MCF 10A (cell line): ENCODE results near the gene PIM2. TPM values are rescaled to one million over a fixed set of nuclear protein-coding genes. Genes with fewer than 3 reads are reported as not detected.

Experiments
- BruUV-seq: library from RNA; stranded (reverse); fragments of 400-500 nt; replicated peaks from 2 replicates; lab custom pipeline; 2021; lab: Mats Ljungman, UMichigan
- CTCF ChIA-PET: fragments of 300-600 bp; sonication (Branson Sonifier 250); formaldehyde crosslinking; extraction: SDS; loops from one replicate; lab custom pipeline; 2021; ENCODE audit warnings: antibody characterized with exemption, inconsistent platforms; lab: Yijun Ruan, JAX
- POLR2A ChIA-PET: fragments of 300-600, 350-650 bp; sonication (Branson Sonifier 250); formaldehyde crosslinking; extraction: SDS; loops from one replicate; lab custom pipeline; 2020; ENCODE audit warnings: antibody characterized with exemption, inconsistent platforms; lab: Yijun Ruan, JAX
- DNase-seq: peaks from one replicate; pipeline ENCODE4 v3.0.0-alpha.2; 2018; ENCODE audit not compliant: unreplicated experiment
- H3K27ac Mint-ChIP-seq: one replicate; pipeline ENCODE4 v1.8.0; 2022; ENCODE audit warnings: mild to moderate bottlenecking, low read depth, mixed read lengths; ENCODE audit not compliant: unreplicated experiment
- H3K27me3 Mint-ChIP-seq: one replicate; pipeline ENCODE4 v1.8.0; 2022; ENCODE audit warnings: mixed read lengths; ENCODE audit not compliant: insufficient read depth, unreplicated experiment
- H3K36me3 Mint-ChIP-seq: one replicate; pipeline ENCODE4 v1.8.0; 2022; ENCODE audit warnings: mild to moderate bottlenecking, moderate library complexity, mixed read lengths; ENCODE audit not compliant: insufficient read depth, unreplicated experiment
- H3K4me1 Mint-ChIP-seq: one replicate; pipeline ENCODE4 v1.8.0; 2022; ENCODE audit warnings: mixed read lengths; ENCODE audit not compliant: insufficient read depth, unreplicated experiment
- H3K4me3 Mint-ChIP-seq: one replicate; pipeline ENCODE4 v1.8.0; 2022; ENCODE audit warnings: mild to moderate bottlenecking, moderate library complexity, mixed read lengths; ENCODE audit not compliant: unreplicated experiment
- H3K9me3 Mint-ChIP-seq: one replicate; pipeline ENCODE4 v1.8.0; 2022; ENCODE audit warnings: mixed read lengths; ENCODE audit not compliant: unreplicated experiment
- intact Hi-C: fragments of 100-400 bp; cut with micrococcal nuclease; formaldehyde crosslinking; loops from 2 replicates; pipeline ENCODE4 v1.14.1; 2022
- total RNA-seq: library from RNA; stranded (reverse); gene quantifications from 2 replicates; pipeline ENCODE4 v1.2.3, GENCODE V29; 2022
- TF ChIP-seq, protein P1 (sequence below): fragments of 200-600 bp; IDR thresholded peaks from one replicate; pipeline ENCODE4 v1.8.0; 2022; ENCODE audit warnings: antibody characterized with exemption, mild to moderate bottlenecking; ENCODE audit not compliant: unreplicated experiment

PIM2 gene
- total RNA-seq, 1 experiment from 2014 or later = 9.2 TPM

- BruUV-seq = no TSS peak
- H3K36me3 Mint-ChIP-seq = peaks cover 28% of the 10 kb centered on the region
- TF ChIP-seq, protein P1, sequence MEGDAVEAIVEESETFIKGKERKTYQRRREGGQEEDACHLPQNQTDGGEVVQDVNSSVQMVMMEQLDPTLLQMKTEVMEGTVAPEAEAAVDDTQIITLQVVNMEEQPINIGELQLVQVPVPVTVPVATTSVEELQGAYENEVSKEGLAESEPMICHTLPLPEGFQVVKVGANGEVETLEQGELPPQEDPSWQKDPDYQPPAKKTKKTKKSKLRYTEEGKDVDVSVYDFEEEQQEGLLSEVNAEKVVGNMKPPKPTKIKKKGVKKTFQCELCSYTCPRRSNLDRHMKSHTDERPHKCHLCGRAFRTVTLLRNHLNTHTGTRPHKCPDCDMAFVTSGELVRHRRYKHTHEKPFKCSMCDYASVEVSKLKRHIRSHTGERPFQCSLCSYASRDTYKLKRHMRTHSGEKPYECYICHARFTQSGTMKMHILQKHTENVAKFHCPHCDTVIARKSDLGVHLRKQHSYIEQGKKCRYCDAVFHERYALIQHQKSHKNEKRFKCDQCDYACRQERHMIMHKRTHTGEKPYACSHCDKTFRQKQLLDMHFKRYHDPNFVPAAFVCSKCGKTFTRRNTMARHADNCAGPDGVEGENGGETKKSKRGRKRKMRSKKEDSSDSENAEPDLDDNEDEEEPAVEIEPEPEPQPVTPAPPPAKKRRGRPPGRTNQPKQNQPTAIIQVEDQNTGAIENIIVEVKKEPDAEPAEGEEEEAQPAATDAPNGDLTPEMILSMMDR = no peak
These were observed 19.8 kb downstream of the PIM2 start for GRCh38 chrX:48899078-48899410.

DNA sequence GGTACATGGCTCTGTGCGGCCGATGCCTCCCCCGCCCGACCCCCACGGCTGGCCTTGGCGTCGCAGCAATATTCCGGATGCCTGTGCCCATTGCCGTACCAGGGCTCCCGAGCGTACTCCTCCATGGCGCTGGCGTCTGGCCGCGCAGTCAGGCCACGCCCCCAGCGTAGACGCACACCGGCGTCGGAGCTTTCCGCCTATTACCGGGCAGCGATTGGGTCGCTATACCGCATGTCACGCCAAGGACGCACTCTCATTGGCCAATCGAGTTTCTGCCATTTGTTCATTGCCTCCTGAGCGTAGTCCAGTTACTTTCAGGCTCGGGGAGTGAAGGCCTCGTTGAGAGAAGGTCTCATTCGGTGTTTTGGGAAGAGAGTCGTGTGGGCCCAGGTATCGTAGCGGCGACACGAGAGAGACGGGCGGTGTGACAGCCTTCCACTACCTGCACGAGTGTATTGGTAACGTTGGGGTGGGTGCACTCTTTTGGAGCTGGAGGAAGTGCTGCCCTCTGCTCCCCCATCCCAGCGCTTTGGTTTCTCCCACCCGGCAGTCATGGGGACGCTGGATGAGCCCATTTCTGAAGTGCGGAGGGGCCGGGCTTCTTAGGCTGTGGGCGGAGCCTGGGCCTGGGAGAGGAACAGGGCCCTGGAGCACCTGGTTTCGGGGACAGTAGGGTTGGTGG lies 21.1 kb downstream of the PIM2 start, which contains the start of the genes PQBP1 and TIMM17B:
Gene PQBP1, plus strand, starts transcription at position 306 of the 682 bp plus-strand sequence. CDS start 580 bp downstream, outside the sequence.
Gene TIMM17B, minus strand, starts transcription at position 144 of the 682 bp plus-strand sequence. Its CDS starts 19 bp downstream, at position 125.
- H3K9me3 Mint-ChIP-seq = peaks cover 7% of the 10 kb centered on the region
- DNase-seq = peak; percentile 95
- intact Hi-C loops = loop anchor here (1.0 kb wide), 1 partner anchor 42 kb away; no protein-coding TSS in a partner anchor
- peaks cover 31% of the 10 kb centered on the region for H3K36me3 Mint-ChIP-seq
- TF ChIP-seq, protein P1 = no peak
- H3K4me1 Mint-ChIP-seq = no peaks in the 10 kb centered on the region
- CTCF ChIA-PET = interaction anchor here (0.6 to 1.4 kb wide), 3 partner anchors 14 to 24 kb away, joined by 3 to 6 read pairs (median 4); partner anchors contain the start of gene SLC35A2
- no TSS peak for BruUV-seq
- peak within 1 kb of the TSS; percentile 82 for H3K4me3 Mint-ChIP-seq
- peak within 1 kb of the TSS; percentile 96 for H3K27ac Mint-ChIP-seq
- POLR2A ChIA-PET = interaction anchor here (0.6 to 3.9 kb wide), 22 partner anchors 8 to 323 kb away, joined by 3 to 57 read pairs (median 4); partner anchors contain the start of genes HDAC6, OTUD5, RBM3 and SLC35A2
- H3K27me3 Mint-ChIP-seq = no peaks in the 10 kb centered on the region

More at GRCh38 chrX:48899078-48899410, 19.8 kb downstream of the PIM2 start:
- Mint-ChIP-seq H3K4me3 (peak overlapping the region; percentile 82), H3K4me1 (no peaks in the 10 kb centered on the region), H3K27ac (peak overlapping the region; percentile 96), H3K27me3 (no peaks in the 10 kb centered on the region), H3K9me3 (peaks cover 7% of the 10 kb centered on the region)
- ChIA-PET POLR2A (interaction anchor here (0.6 to 3.9 kb wide), 4 partner anchors 12 to 268 kb away, joined by 3 to 57 read pairs (median 10); partner anchors contain the start of genes HDAC6 and SLC35A2), CTCF (interaction anchor here (0.6 to 1.1 kb wide), 2 partner anchors 17 to 46 kb away, joined by 3 read pairs; no protein-coding TSS in a partner anchor)
- no peak for DNase-seq
- intact Hi-C loops = no loop called here

GRCh38 chrX:48897157-48897624 lies 21.6 kb downstream of the PIM2 start:
- peak overlapping the region; percentile 96 for H3K27ac Mint-ChIP-seq
- TSS peak; percentile 24 for BruUV-seq
- peaks cover 7% of the 10 kb centered on the region for H3K9me3 Mint-ChIP-seq
- peak; percentile 78 for DNase-seq
- ChIA-PET CTCF (interaction anchor here (0.6 to 1.4 kb wide), 5 partner anchors 15 to 176 kb away, joined by 3 to 6 read pairs (median 3); partner anchors contain the start of gene SLC35A2), POLR2A (interaction anchor here (0.7 to 3.9 kb wide), 15 partner anchors 8 to 323 kb away, joined by 3 to 57 read pairs (median 5); partner anchors contain the start of genes HDAC6, OTUD5, RBM3 and SLC35A2)
- H3K4me1 Mint-ChIP-seq = no peaks in the 10 kb centered on the region
- H3K27me3 Mint-ChIP-seq = no peaks in the 10 kb centered on the region
- intact Hi-C loops = no loop called here
- H3K36me3 Mint-ChIP-seq = peaks cover 25% of the 10 kb centered on the region
- H3K4me3 Mint-ChIP-seq = peak overlapping the region; percentile 82
- TF ChIP-seq, protein P1 = no peak
